Psoas muscle (tissue), 8 donors: ENCODE data around the gene MARCO. TPM values are rescaled to one million over a fixed set of nuclear protein-coding genes. Genes with fewer than 3 reads are reported as not detected.

ENCODE experiments used
- ATAC-seq, 4 donors: fragments of 200-7000 bp; cut with Tn5 transposase; one replicate each; pipeline ENCODE4 v1.9.1; 2020; ENCODE audit warnings: moderate library complexity in 3 of 4, mild to moderate bottlenecking in 2 of 4
- DNase-seq, 2 donors: peaks; one replicate each; pipeline ENCODE4 v3.0.0-alpha.2; 2020
- H3K27ac ChIP-seq: fragments of 200-600 bp; one replicate; pipeline ENCODE4 v1.8.0; 2022
- H3K27me3 ChIP-seq, 3 donors: fragments of 200-600 bp in 1 of 3; one replicate each; pipeline versions ENCODE4 v1.6.1 to v1.8.0; 2013 to 2022; ENCODE audit warnings: low read length in 2 of 3, mild to moderate bottlenecking in 2 of 3, moderate library complexity in 1 of 3; ENCODE audit not compliant: insufficient read depth in 3 of 3
- H3K36me3 ChIP-seq, 2 donors: fragments of 200-600 bp in 1 of 2; one replicate each; pipeline versions ENCODE4 v1.6.1 to v1.8.0; 2013 to 2022; ENCODE audit warnings: low read depth in 1 of 2, mild to moderate bottlenecking in 1 of 2, moderate library complexity in 1 of 2; ENCODE audit not compliant: insufficient read depth in 1 of 2
- H3K4me1 ChIP-seq: fragments of 200-600 bp; one replicate; pipeline ENCODE4 v1.8.0; 2022
- H3K4me3 ChIP-seq: fragments of 200-600 bp; one replicate; pipeline ENCODE4 v1.8.0; 2022; ENCODE audit warnings: mild to moderate bottlenecking
- H3K9me3 ChIP-seq: fragments of 200-600 bp; one replicate; pipeline ENCODE4 v1.8.0; 2022
- CTCF ChIP-seq: fragments of 200-600 bp; IDR thresholded peaks from one replicate; pipeline ENCODE4 v1.8.0; 2022; ENCODE audit warnings: antibody characterized with exemption
- WGBS, 3 donors: extraction: QIAGEN DNeasy Blood & Tissue Kit; methylation state at CpG; one replicate each; pipeline versions ENCODE4 v1.1.6 to v1.1.7; 2013; 5-methylcytosine and 5-hydroxymethylcytosine counted together
- intact Hi-C, 2 donors: fragments of 100-400 bp; cut with DNase I; formaldehyde crosslinking; loops; one replicate each; pipeline versions ENCODE4 v1.11.0 to v1.14.2; 2022
- polyA plus RNA-seq, 3 donors: library from polyadenylated mRNA; stranded (reverse); fragments of 200-250 nt; gene quantifications; one replicate each; pipeline ENCODE4 v1.2.3, GENCODE V29; 2013
- total RNA-seq, 4 donors: library from RNA; stranded (reverse); fragmentation: NEBNext Ultra II Directional in 2 of 4; extraction: Animal tissue kit (Norgen Biotek cat#: 25700) in 2 of 4; gene quantifications; one replicate each; pipeline versions ENCODE4 v1.2.1 to v1.2.4, GENCODE V29; 2021 to 2023
- donor health status: healthy with polysubstance abuse.
- donor health status: DM: no; HTN: no; CAD: no; lungs with moderate emphysema.
- donor health status: Bipolar disorder and iron deficiency.
- donor health status: healthy.
- donor health status: DM: yes; HTN: yes; CAD: no.
- donor health status: DM: no; HTN: no; CAD: no.
- donor health status: DM: no; HTN: no; CAD: no.
- donor health status: DM: yes; HTN: yes; CAD: no.

MARCO gene
- total and polyA plus RNA-seq, 7 donors: 0.18 to 6.1 (median 2.6) TPM

GRCh38 chr2:118922254-118922653, 19.7 kb upstream of the MARCO start:
- no peak for DNase-seq
- Histone ChIP-seq H3K4me1 (no peaks in the 10 kb centered on the region), H3K36me3 (no peaks in the 10 kb centered on the region), H3K27me3 (peaks cover 0 to 6% (median 0%) of the 10 kb centered on the region in 3 donors), H3K27ac (no peak overlapping the region), H3K4me3 (no peak overlapping the region), H3K9me3 (no peaks in the 10 kb centered on the region)
- intact Hi-C loops: no loop called here
- ATAC-seq: no peak
- 74 to 84% (median 81%) methylated on average over 2 of the region's 2 CpGs for WGBS, 3 donors
- no peak for TF ChIP-seq CTCF

- Histone ChIP-seq H3K9me3 (no peaks in the 10 kb centered on the region), H3K27ac (no peak overlapping the region), H3K4me1 (no peaks in the 10 kb centered on the region), H3K27me3 (peaks cover 0 to 6% (median 0%) of the 10 kb centered on the region in 3 donors), H3K36me3 (no peaks in the 10 kb centered on the region), H3K4me3 (no peak overlapping the region)
- intact Hi-C loops: no loop called here
- no peak for DNase-seq
- ATAC-seq: no peak
- TF ChIP-seq CTCF: no peak
- 54 to 70% (median 58%) methylated on average over 1 of the region's 1 CpG for WGBS, 3 donors
Measured at GRCh38 chr2:118923371-118923770, 18.6 kb upstream of the MARCO start.

GRCh38 chr2:118925476-118925875, 16.5 kb upstream of the MARCO start:
- ATAC-seq (no peak), DNase-seq (no peak)
- Histone ChIP-seq H3K27ac (no peak overlapping the region), H3K9me3 (no peaks in the 10 kb centered on the region), H3K4me1 (no peaks in the 10 kb centered on the region), H3K36me3 (no peaks in the 10 kb centered on the region), H3K4me3 (no peak overlapping the region), H3K27me3 (peaks cover 0 to 6% (median 0%) of the 10 kb centered on the region in 3 donors)
- 55 to 63% (median 60%) methylated on average over 5 of the region's 5 CpGs for WGBS, 3 donors
- intact Hi-C loops: no loop called here
- TF ChIP-seq CTCF: no peak

GRCh38 chr2:118925981-118926380, 16.0 kb upstream of the MARCO start:
- Histone ChIP-seq H3K9me3 (no peaks in the 10 kb centered on the region), H3K27me3 (peaks cover 0 to 6% (median 0%) of the 10 kb centered on the region in 3 donors), H3K4me1 (no peaks in the 10 kb centered on the region), H3K4me3 (no peak overlapping the region), H3K27ac (no peak overlapping the region), H3K36me3 (no peaks in the 10 kb centered on the region)
- intact Hi-C loops: no loop called here
- WGBS, 3 donors: 76 to 90% (median 85%) methylated on average over 1 of the region's 1 CpG
- TF ChIP-seq CTCF: no peak
- DNase-seq (no peak), ATAC-seq (no peak)

- Histone ChIP-seq H3K4me3 (no peak overlapping the region), H3K27ac (no peak overlapping the region), H3K27me3 (peaks cover 0 to 4% (median 0%) of the 10 kb centered on the region in 3 donors), H3K9me3 (peaks cover 21% of the 10 kb centered on the region), H3K4me1 (no peaks in the 10 kb centered on the region), H3K36me3 (no peaks in the 10 kb centered on the region)
- no peak for ATAC-seq
- WGBS, 3 donors: 52 to 67% (median 64%) methylated on average over 1 of the region's 1 CpG
- intact Hi-C loops: no loop called here
- no peak for TF ChIP-seq CTCF
- DNase-seq: no peak
Measured at GRCh38 chr2:118929059-118929458, 12.9 kb upstream of the MARCO start.
